HepG2 (cell line): Measurements from ENCODE around the gene CDC42EP5. TPM values are rescaled to one million over a fixed set of nuclear protein-coding genes. Genes with fewer than 3 reads are reported as not detected.
A peak's percentile ranks its signal among the peaks of the same experiment; 100 is the strongest.

Experiments used
- ATAC-seq: fragments of 200-7000 bp; cut with Tn5 transposase; 3 replicates; pipeline ENCODE4 v1.9.1; 2020; ENCODE audit warnings: mild to moderate bottlenecking, moderate library complexity
- BruUV-seq: library from RNA; stranded (reverse); fragments of 400-500 nt; replicated peaks from 2 replicates; lab custom pipeline; 2021; lab: Mats Ljungman, UMichigan
- CTCF ChIA-PET: fragments of 300-600 bp; formaldehyde crosslinking; extraction: SDS; loops from one replicate; lab custom pipeline; 2021; ENCODE audit warnings: low total read pairs, inconsistent platforms, low intra/inter-chr PET ratio; lab: Yijun Ruan, JAX
- POLR2A ChIA-PET: fragments of 350-600 bp; sonication (Branson Sonifier 250); formaldehyde crosslinking; loops from one replicate; lab custom pipeline; 2020; ENCODE audit warnings: antibody characterized with exemption, inconsistent platforms; lab: Yijun Ruan, JAX
- DNase-seq: peaks from one replicate; pipeline ENCODE4 v3.0.0-alpha.2; 2015; ENCODE audit warnings: low spot score
- FAIRE-seq: peaks from 3 replicates; lab custom pipeline; 2011; peaks lifted over from hg19 to GRCh38; lab: Jason Lieb, UNC
- H2AFZ ChIP-seq: one replicate; pipeline ENCODE4 v1.6.1; 2011; ENCODE audit warnings: low read length, inconsistent platforms
- H3K27ac ChIP-seq: fragments of 300-600 bp; 3 replicates; pipeline ENCODE4 v1.8.0; 2011; ENCODE audit warnings: mixed run types, mild to moderate bottlenecking, mixed read lengths, low read length, inconsistent platforms; ENCODE audit not compliant: insufficient read depth; ENCODE audit errors: extremely low read length
- H3K27me3 ChIP-seq, 2 experiments: fragments of 200-600 bp in 1 of 2; 2 replicates in 1 of 2; 3 replicates in 1 of 2; pipeline versions ENCODE4 v1.6.0 to v1.8.0; 2011; ENCODE audit warnings: low read length in 2 of 2, mild to moderate bottlenecking in 2 of 2, moderate library complexity in 2 of 2, inconsistent platforms in 1 of 2; ENCODE audit not compliant: insufficient read depth in 2 of 2, control insufficient read depth in 1 of 2
- H3K36me3 ChIP-seq, 2 experiments: fragments of 200-600 bp in 1 of 2; replicated peaks in 1 of 2; 2 replicates in 1 of 2; 3 replicates in 1 of 2; pipeline versions ENCODE4 v1.5.1 to v1.8.0; 2011; ENCODE audit warnings: low read length in 2 of 2, inconsistent platforms in 1 of 2; ENCODE audit not compliant: insufficient read depth in 2 of 2, control insufficient read depth in 1 of 2
- H3K4me1 ChIP-seq: 2 replicates; pipeline ENCODE4 v1.5.1; 2012; ENCODE audit warnings: low read length, inconsistent platforms; ENCODE audit not compliant: insufficient read depth
- H3K4me2 ChIP-seq: 2 replicates; pipeline ENCODE4 v1.6.0; 2011; ENCODE audit warnings: low read depth, low read length, inconsistent platforms
- H3K4me3 ChIP-seq, 3 experiments: fragments of 200-600 bp in 1 of 3; sonication (generic), shearing (Covaris generic) in 1 of 3; replicated peaks in 1 of 3; 2 replicates each; pipeline ENCODE4 v1.5.1; 2011 to 2016; ENCODE audit warnings: low read length in 3 of 3, inconsistent platforms in 2 of 3, low read depth in 2 of 3, mild to moderate bottlenecking in 2 of 3, control low read depth in 1 of 3, mixed read lengths in 1 of 3; ENCODE audit not compliant: insufficient read depth in 1 of 3
- H3K79me2 ChIP-seq: one replicate; pipeline ENCODE4 v1.6.1; 2011; ENCODE audit warnings: low read length, inconsistent platforms; ENCODE audit not compliant: insufficient read depth
- H3K9ac ChIP-seq: 2 replicates; pipeline ENCODE4 v1.6.0; 2011; ENCODE audit warnings: mild to moderate bottlenecking, low read depth, low read length, inconsistent platforms; ENCODE audit not compliant: insufficient read depth
- H3K9me3 ChIP-seq: 2 replicates; pipeline ENCODE4 v1.5.1; 2012; ENCODE audit warnings: mild to moderate bottlenecking, low read length
- H4K20me1 ChIP-seq: 2 replicates; pipeline ENCODE4 v1.6.0; 2011; ENCODE audit warnings: inconsistent platforms, mild to moderate bottlenecking, low read length, moderate library complexity; ENCODE audit not compliant: insufficient read depth
- CREB1 ChIP-seq, 2 experiments: fragments of 450-650 bp in 1 of 2; IDR thresholded peaks; 2 replicates each; pipeline ENCODE4 v1.6.1; 2016 to 2017; ENCODE audit warnings: control low read depth in 1 of 2, mild to moderate bottlenecking in 1 of 2, missing compliant biosample characterization in 1 of 2, missing genetic modification characterization in 1 of 2
- FOXC1 ChIP-seq: sonication (generic); formaldehyde crosslinking; IDR thresholded peaks from 2 replicates; pipeline ENCODE4 v1.8.0; 2022; ENCODE audit warnings: mild to moderate bottlenecking, missing genetic modification reagents, borderline replicate concordance
- HNRNPK ChIP-seq: fragments of 200-400 bp; formaldehyde crosslinking; IDR thresholded peaks from 2 replicates; pipeline ENCODE4 v1.6.1; 2018; ENCODE audit warnings: low read length, low read depth, moderate library complexity, mild to moderate bottlenecking; ENCODE audit not compliant: poor library complexity, severe bottlenecking
- NONO ChIP-seq, 2 experiments: fragments of 450-650 bp in 1 of 2; sonication (generic) in 1 of 2; formaldehyde crosslinking in 1 of 2; IDR thresholded peaks in 1 of 2; conservative IDR thresholded peaks in 1 of 2; 2 replicates each; pipeline versions ENCODE4 v1.6.1 to v1.8.0; 2017 to 2022; ENCODE audit warnings: mild to moderate bottlenecking in 1 of 2, missing genetic modification reagents in 1 of 2, moderate library complexity in 1 of 2
- POLR2G ChIP-seq: fragments of 200-400 bp; formaldehyde crosslinking; IDR thresholded peaks from 2 replicates; pipeline ENCODE4 v1.6.1; 2018; ENCODE audit warnings: mild to moderate bottlenecking, low read depth, low read length, moderate library complexity
- TEAD2 ChIP-seq: sonication (generic); formaldehyde crosslinking; IDR thresholded peaks from 2 replicates; pipeline ENCODE4 v1.9.0; 2021; ENCODE audit warnings: missing genetic modification reagents
- ZBTB7B ChIP-seq: sonication (generic); formaldehyde crosslinking; IDR thresholded peaks from 2 replicates; pipeline ENCODE4 v1.4.0; 2020; ENCODE audit warnings: missing genetic modification reagents
- ZFP36L2 ChIP-seq: sonication (generic); formaldehyde crosslinking; IDR thresholded peaks from 2 replicates; pipeline ENCODE4 v1.4.0; 2020; ENCODE audit warnings: missing genetic modification reagents
- ZMYM3 ChIP-seq: sonication (generic); formaldehyde crosslinking; IDR thresholded peaks from 2 replicates; pipeline ENCODE4 v1.5.1; 2020; ENCODE audit warnings: mild to moderate bottlenecking, missing genetic modification reagents
- ZNF564 ChIP-seq: sonication (generic); formaldehyde crosslinking; IDR thresholded peaks from 2 replicates; pipeline ENCODE4 v1.8.1; 2023; ENCODE audit warnings: mild to moderate bottlenecking, missing genetic modification reagents
- ZNF816 ChIP-seq: sonication (generic); formaldehyde crosslinking; IDR thresholded peaks from 2 replicates; pipeline ENCODE4 v1.8.0; 2022; ENCODE audit warnings: missing genetic modification reagents, mild to moderate bottlenecking, borderline replicate concordance
- WGBS: methylation state at CpG from one replicate; pipeline ENCODE4 v1.1.6; 2017; ENCODE audit warnings: low lambda C conversion rate; 5-methylcytosine and 5-hydroxymethylcytosine counted together
- in situ Hi-C: cut with HindIII; loops from 2 replicates; pipeline ENCODE4 v1.10.0; 2017; ENCODE audit warnings: low pct_unique_long_range_greater_than_20kb; ENCODE audit not compliant: extremely low pct_ligation_motif_present
- intact Hi-C: fragments of 100-400 bp; cut with micrococcal nuclease; formaldehyde crosslinking; loops from one replicate; pipeline ENCODE4 v1.10.0; 2022; ENCODE audit not compliant: unreplicated experiment
- polyA plus RNA-seq, 8 experiments: library from polyadenylated mRNA; depleted of rRNA in 3 of 8; stranded (reverse) in 7 of 8; unstranded in 1 of 8; fragments of >200 nt; fragmentation: Illumina TruSeq in 4 of 8; extraction: Trizol in 4 of 8; gene quantifications; 2 replicates each; pipeline versions ENCODE4 v1.2.1 to v1.2.3, GENCODE V29; 2011 to 2016; ENCODE audit warnings: low read depth in 4 of 8, missing spikeins in 1 of 8, mixed read lengths in 1 of 8; ENCODE audit not compliant: insufficient read depth in 1 of 8
- total RNA-seq, 5 experiments: library from RNA; depleted of rRNA; stranded (reverse); fragments of >200 nt; fragmentation: Illumina TruSeq; extraction: Trizol; gene quantifications; 2 replicates each; pipeline ENCODE4 v1.2.3, GENCODE V29; 2016; ENCODE audit warnings: low read depth in 1 of 5
- TF ChIP-seq, protein P1 (sequence below): IDR thresholded peaks from 2 replicates; pipeline ENCODE4 v1.6.1; 2016
- TF ChIP-seq, protein P2 (sequence below): sonication (generic); formaldehyde crosslinking; IDR thresholded peaks from one replicate; pipeline ENCODE4 v1.5.1; 2020; ENCODE audit warnings: mild to moderate bottlenecking, missing genetic modification reagents; ENCODE audit errors: not compliant biosample characterization

Gene CDC42EP5
- total and polyA plus RNA-seq, 2 of the 13 experiments (the other 11 are each of a cell fraction or from before 2014, with no cell fraction given): 0.41 to 1.6 TPM

DNA sequence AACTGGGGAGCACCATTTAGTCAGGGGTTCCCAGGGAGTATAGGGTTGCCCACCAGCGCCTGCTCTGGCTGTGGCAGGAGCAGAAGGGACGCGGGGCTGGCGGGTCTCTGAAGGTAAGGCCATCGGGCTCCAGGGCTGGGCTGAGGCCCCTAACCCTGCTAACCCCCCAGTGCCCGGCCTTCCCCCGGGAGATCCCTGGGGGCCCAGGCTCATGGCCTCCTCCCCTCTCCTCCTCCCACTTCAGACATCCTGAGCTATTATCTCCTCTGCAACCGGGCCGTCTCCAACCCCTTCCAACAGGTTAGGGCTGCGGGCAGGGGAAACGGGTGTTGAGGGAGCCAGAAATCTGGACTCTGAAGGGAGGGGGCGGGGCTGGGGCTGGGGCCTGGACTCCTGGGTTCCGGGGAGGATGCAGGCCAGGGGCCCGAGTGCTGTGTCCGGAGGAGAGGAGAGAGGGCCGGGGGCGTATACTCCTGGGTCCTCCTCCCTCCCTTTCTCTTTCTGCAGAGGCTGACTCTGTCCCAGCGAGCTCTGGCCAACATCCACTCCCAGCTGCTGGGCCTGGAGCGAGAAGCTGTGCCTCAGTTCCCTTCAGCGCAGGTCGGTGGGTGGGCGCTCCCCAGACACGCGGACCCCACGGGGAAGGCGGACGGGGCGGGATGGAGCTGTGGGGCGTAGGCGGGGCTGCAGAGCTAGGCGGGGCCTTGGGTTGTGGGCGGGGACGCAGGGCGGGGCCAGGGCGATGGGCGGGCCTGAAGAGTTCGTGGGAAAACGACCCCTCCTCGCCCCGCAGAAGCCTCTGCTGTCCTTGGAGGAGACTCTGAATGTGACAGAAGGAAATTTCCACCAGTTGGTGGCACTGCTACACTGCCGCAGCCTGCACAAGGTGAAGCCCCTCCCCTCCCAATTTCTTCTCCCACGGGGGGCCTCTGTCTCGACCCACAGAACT lies 42.5 kb downstream of the CDC42EP5 start:
- no peak for DNase-seq
- BruUV-seq: no TSS peak
- H3K4me3 ChIP-seq: no peak overlapping the region
- TF ChIP-seq, protein P1, sequence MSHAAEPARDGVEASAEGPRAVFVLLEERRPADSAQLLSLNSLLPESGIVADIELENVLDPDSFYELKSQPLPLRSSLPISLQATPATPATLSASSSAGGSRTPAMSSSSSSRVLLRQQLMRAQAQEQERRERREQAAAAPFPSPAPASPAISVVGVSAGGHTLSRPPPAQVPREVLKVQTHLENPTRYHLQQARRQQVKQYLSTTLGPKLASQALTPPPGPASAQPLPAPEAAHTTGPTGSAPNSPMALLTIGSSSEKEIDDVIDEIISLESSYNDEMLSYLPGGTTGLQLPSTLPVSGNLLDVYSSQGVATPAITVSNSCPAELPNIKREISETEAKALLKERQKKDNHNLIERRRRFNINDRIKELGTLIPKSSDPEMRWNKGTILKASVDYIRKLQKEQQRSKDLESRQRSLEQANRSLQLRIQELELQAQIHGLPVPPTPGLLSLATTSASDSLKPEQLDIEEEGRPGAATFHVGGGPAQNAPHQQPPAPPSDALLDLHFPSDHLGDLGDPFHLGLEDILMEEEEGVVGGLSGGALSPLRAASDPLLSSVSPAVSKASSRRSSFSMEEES (CRISPR knock-in tag): no peak
- TF ChIP-seq ZNF816 (CRISPR knock-in tag): no peak
- TF ChIP-seq ZFP36L2 (CRISPR knock-in tag): no peak
- no peak for TF ChIP-seq NONO (IDR thresholded peaks at IDR 0.05)
- TF ChIP-seq NONO (CRISPR knock-in tag; conservative IDR thresholded peaks at IDR 0.05): 0 out of 2 replicates have a peak, but pooled peaks have one; percentile 14
- no peak for TF ChIP-seq TEAD2 (CRISPR knock-in tag)
- TF ChIP-seq HNRNPK: peak; percentile 20
- TF ChIP-seq ZNF564 (CRISPR knock-in tag): no peak
- TF ChIP-seq POLR2G: peak; percentile 5; the same call in 1 of the 2 replicates
- TF ChIP-seq ZBTB7B: no peak
- TF ChIP-seq FOXC1 (CRISPR knock-in tag): no peak
- TF ChIP-seq, protein P2, sequence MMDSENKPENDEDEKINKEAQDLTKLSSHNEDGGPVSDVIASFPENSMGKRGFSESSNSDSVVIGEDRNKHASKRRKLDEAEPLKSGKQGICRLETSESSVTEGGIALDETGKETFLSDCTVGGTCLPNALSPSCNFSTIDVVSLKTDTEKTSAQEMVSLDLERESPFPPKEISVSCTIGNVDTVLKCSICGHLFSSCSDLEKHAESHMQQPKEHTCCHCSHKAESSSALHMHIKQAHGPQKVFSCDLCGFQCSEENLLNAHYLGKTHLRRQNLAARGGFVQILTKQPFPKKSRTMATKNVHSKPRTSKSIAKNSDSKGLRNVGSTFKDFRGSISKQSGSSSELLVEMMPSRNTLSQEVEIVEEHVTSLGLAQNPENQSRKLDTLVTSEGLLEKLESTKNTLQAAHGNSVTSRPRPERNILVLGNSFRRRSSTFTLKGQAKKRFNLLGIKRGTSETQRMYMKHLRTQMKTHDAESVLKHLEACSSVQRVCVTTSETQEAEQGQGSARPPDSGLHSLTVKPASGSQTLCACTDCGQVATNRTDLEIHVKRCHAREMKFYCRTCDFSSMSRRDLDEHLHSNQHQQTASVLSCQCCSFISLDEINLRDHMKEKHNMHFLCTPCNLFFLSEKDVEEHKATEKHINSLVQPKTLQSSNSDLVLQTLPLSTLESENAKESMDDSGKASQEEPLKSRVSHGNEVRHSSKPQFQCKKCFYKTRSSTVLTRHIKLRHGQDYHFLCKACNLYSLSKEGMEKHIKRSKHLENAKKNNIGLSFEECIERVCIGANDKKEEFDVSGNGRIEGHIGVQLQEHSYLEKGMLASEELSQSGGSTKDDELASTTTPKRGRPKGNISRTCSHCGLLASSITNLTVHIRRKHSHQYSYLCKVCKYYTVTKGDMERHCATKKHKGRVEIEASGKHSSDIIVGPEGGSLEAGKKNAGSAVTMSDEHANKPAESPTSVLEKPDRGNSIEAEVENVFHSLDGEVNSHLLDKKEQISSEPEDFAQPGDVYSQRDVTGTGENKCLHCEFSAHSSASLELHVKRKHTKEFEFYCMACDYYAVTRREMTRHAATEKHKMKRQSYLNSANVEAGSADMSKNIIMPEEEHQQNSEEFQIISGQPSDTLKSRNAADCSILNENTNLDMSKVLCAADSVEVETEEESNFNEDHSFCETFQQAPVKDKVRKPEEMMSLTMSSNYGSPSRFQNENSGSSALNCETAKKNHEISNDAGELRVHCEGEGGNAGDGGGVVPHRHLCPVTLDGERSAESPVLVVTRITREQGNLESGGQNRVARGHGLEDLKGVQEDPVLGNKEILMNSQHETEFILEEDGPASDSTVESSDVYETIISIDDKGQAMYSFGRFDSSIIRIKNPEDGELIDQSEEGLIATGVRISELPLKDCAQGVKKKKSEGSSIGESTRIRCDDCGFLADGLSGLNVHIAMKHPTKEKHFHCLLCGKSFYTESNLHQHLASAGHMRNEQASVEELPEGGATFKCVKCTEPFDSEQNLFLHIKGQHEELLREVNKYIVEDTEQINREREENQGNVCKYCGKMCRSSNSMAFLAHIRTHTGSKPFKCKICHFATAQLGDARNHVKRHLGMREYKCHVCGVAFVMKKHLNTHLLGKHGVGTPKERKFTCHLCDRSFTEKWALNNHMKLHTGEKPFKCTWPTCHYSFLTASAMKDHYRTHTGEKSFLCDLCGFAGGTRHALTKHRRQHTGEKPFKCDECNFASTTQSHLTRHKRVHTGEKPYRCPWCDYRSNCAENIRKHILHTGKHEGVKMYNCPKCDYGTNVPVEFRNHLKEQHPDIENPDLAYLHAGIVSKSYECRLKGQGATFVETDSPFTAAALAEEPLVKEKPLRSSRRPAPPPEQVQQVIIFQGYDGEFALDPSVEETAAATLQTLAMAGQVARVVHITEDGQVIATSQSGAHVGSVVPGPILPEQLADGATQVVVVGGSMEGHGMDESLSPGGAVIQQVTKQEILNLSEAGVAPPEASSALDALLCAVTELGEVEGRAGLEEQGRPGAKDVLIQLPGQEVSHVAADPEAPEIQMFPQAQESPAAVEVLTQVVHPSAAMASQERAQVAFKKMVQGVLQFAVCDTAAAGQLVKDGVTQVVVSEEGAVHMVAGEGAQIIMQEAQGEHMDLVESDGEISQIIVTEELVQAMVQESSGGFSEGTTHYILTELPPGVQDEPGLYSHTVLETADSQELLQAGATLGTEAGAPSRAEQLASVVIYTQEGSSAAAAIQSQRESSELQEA (CRISPR knock-in tag): no peak
- TF ChIP-seq CREB1 (IDR thresholded peaks at IDR 0.05): no peak
- no peak for TF ChIP-seq CREB1 (CRISPR knock-in tag; IDR thresholded peaks at IDR 0.05)
- no peak for TF ChIP-seq ZMYM3 (CRISPR knock-in tag)

More for the DNA sequence above, 42.5 kb downstream of the CDC42EP5 start:
- H3K4me1 ChIP-seq: no peaks in the 10 kb centered on the region
- intact Hi-C loops (no loop called here), in situ Hi-C loops (no loop called here)
- no peaks in the 10 kb centered on the region; a peak in 1 of 5 replicates for H3K27me3 ChIP-seq
- ATAC-seq (peak; percentile 17), FAIRE-seq (no peak)
- WGBS: 77% methylated on average over 22 of the region's 43 CpGs
- no peak overlapping the region for H3K4me2 ChIP-seq
- no peaks in the 10 kb centered on the region for H3K9me3 ChIP-seq
- H3K79me2 ChIP-seq: no peaks in the 10 kb centered on the region
- H2AFZ ChIP-seq: no peak overlapping the region
- no peaks in the 10 kb centered on the region for H3K36me3 ChIP-seq
- H3K27ac ChIP-seq: no peak overlapping the region
- POLR2A ChIA-PET: interaction anchor here (0.7 to 3.9 kb wide), 3 partner anchors 9 to 18 kb away, joined by 3 to 41 read pairs (median 3); partner anchors contain the start of gene LENG8
- H4K20me1 ChIP-seq: no peaks in the 10 kb centered on the region
- CTCF ChIA-PET: no interaction called here
- H3K9ac ChIP-seq: no peak overlapping the region
